Endothelial cell (in vitro differentiated cells): ENCODE data around the gene RAB4A. TPM values are rescaled to one million over a fixed set of nuclear protein-coding genes. Genes with fewer than 3 reads are reported as not detected.

Source experiments
- DNase-seq: peaks from one replicate; pipeline ENCODE4 v3.0.0; 2021; ENCODE audit warnings: low spot score
- H3K27ac Mint-ChIP-seq: one replicate; pipeline ENCODE4 v1.8.0; 2021; ENCODE audit warnings: mixed read lengths, inconsistent platforms; ENCODE audit not compliant: unreplicated experiment
- H3K27me3 Mint-ChIP-seq: one replicate; pipeline ENCODE4 v1.8.0; 2021; ENCODE audit warnings: mild to moderate bottlenecking, moderate library complexity, mixed read lengths, inconsistent platforms; ENCODE audit not compliant: unreplicated experiment
- H3K36me3 Mint-ChIP-seq: one replicate; pipeline ENCODE4 v1.8.0; 2021; ENCODE audit warnings: mild to moderate bottlenecking, low read depth, mixed read lengths, inconsistent platforms; ENCODE audit not compliant: unreplicated experiment
- H3K4me1 Mint-ChIP-seq: one replicate; pipeline ENCODE4 v1.8.0; 2021; ENCODE audit warnings: mild to moderate bottlenecking, mixed read lengths, inconsistent platforms; ENCODE audit not compliant: unreplicated experiment
- H3K4me3 Mint-ChIP-seq: one replicate; pipeline ENCODE4 v1.8.0; 2021; ENCODE audit warnings: mild to moderate bottlenecking, mixed read lengths, inconsistent platforms; ENCODE audit not compliant: unreplicated experiment
- H3K9me3 Mint-ChIP-seq: one replicate; pipeline ENCODE4 v1.8.0; 2021; ENCODE audit warnings: mixed read lengths, inconsistent platforms; ENCODE audit not compliant: unreplicated experiment
- CTCF ChIP-seq: fragments of 200-600 bp; sonication (generic); IDR thresholded peaks from one replicate; pipeline ENCODE4 v1.5.0; 2021; ENCODE audit warnings: antibody characterized with exemption; ENCODE audit not compliant: unreplicated experiment
- total RNA-seq: library from RNA; stranded (reverse); fragmentation: NEBNext Ultra II Directional; extraction: Animal tissue kit (Norgen Biotek cat#: 25700); gene quantifications from one replicate; pipeline ENCODE4 v1.2.1, GENCODE V29; 2021; ENCODE audit not compliant: unreplicated experiment

The RAB4A gene
- total RNA-seq, 1 donor from 2014 or later, result 80.4 TPM

- Mint-ChIP-seq H3K4me1 (peaks cover 9% of the 10 kb centered on the region), H3K36me3 (no peaks in the 10 kb centered on the region), H3K27ac (no peak overlapping the region), H3K27me3 (peaks cover 3% of the 10 kb centered on the region), H3K4me3 (no peak overlapping the region), H3K9me3 (no peaks in the 10 kb centered on the region)
- DNase-seq, result no peak
- no peak for TF ChIP-seq CTCF
Measured at GRCh38 chr1:229263254-229263653, 7.7 kb upstream of the RAB4A start.

- H3K27ac Mint-ChIP-seq, result no peak overlapping the region
- no peaks in the 10 kb centered on the region for H3K9me3 Mint-ChIP-seq
- H3K4me3 Mint-ChIP-seq, result no peak overlapping the region
- TF ChIP-seq CTCF, result no peak
- peaks cover 3% of the 10 kb centered on the region for H3K27me3 Mint-ChIP-seq
- peaks cover under 1% of the 10 kb centered on the region for H3K4me1 Mint-ChIP-seq
- no peaks in the 10 kb centered on the region for H3K36me3 Mint-ChIP-seq
- DNase-seq, result no peak
Measured at GRCh38 chr1:229264068-229264467, 6.8 kb upstream of the RAB4A start.

- no peaks in the 10 kb centered on the region for H3K9me3 Mint-ChIP-seq
- no peak for DNase-seq
Measured at GRCh38 chr1:229264487-229264886, 6.4 kb upstream of the RAB4A start.

GRCh38 chr1:229266274-229266673 lies 4.6 kb upstream of the RAB4A start:
- no peak overlapping the region for H3K27ac Mint-ChIP-seq

More at GRCh38 chr1:229264487-229264886, 6.4 kb upstream of the RAB4A start:
- no peak overlapping the region for H3K4me3 Mint-ChIP-seq
- H3K27ac Mint-ChIP-seq, result no peak overlapping the region
- H3K36me3 Mint-ChIP-seq, result no peaks in the 10 kb centered on the region
- TF ChIP-seq CTCF, result no peak
- peaks cover 3% of the 10 kb centered on the region for H3K27me3 Mint-ChIP-seq
- H3K4me1 Mint-ChIP-seq, result no peaks in the 10 kb centered on the region

More at GRCh38 chr1:229266274-229266673, 4.6 kb upstream of the RAB4A start:
- no peak for TF ChIP-seq CTCF
- Mint-ChIP-seq H3K27me3 (peaks cover 6% of the 10 kb centered on the region), H3K4me1 (no peaks in the 10 kb centered on the region), H3K36me3 (no peaks in the 10 kb centered on the region), H3K4me3 (no peak overlapping the region), H3K9me3 (no peaks in the 10 kb centered on the region)
- no peak for DNase-seq
